Stimulated activated CD8-positive, alpha-beta memory T cell treated with anti-CD3 and anti-CD28 coated beads, Interleukin-12 subunit alpha, Interleukin-12 subunit beta, amount 100 ng/mL, for 4 hours (primary cell): ENCODE data around the gene LRRC8B.
A peak's percentile ranks its signal among the peaks of the same experiment; 100 is the strongest.
"Not testable (repeated sequence)": the region's sequence is repeated elsewhere in the genome, so short reads cannot be mapped to it uniquely, and the experiment has no call there.

Experiments
- DNase-seq: peaks from one replicate; pipeline ENCODE4 v3.0.0-alpha.2; 2020; ENCODE audit warnings: low read depth

LRRC8B gene

GRCh38 chr1:89525169-89525855 is 683 bp downstream of the LRRC8B start:
- DNase-seq, result peak; percentile 23

- DNase-seq, result no peak
Measured at GRCh38 chr1:89527256-89527655, 2.6 kb downstream of the LRRC8B start.

- no peak for DNase-seq
Measured at GRCh38 chr1:89527750-89528381, 3.2 kb downstream of the LRRC8B start.

GRCh38 chr1:89528382-89528780 is 3.8 kb downstream of the LRRC8B start:
- no peak for DNase-seq

GRCh38 chr1:89529196-89529595 is 4.6 kb downstream of the LRRC8B start:
- no peak for DNase-seq

GRCh38 chr1:89530444-89531089 is 5.9 kb downstream of the LRRC8B start:
- no peak for DNase-seq

- DNase-seq, result no peak
Measured at GRCh38 chr1:89531480-89532139, 7.0 kb downstream of the LRRC8B start.

- no peak for DNase-seq
Measured at GRCh38 chr1:89532228-89532627, 7.6 kb downstream of the LRRC8B start.

GRCh38 chr1:89532866-89533265 is 8.2 kb downstream of the LRRC8B start:
- DNase-seq, result no peak

GRCh38 chr1:89535537-89535936 is 10.9 kb downstream of the LRRC8B start:
- DNase-seq, result no peak

GRCh38 chr1:89536555-89537341 is 12.1 kb downstream of the LRRC8B start:
- no peak for DNase-seq

GRCh38 chr1:89538361-89538760 is 13.7 kb downstream of the LRRC8B start:
- no peak for DNase-seq

GRCh38 chr1:89539128-89539527 is 14.5 kb downstream of the LRRC8B start:
- DNase-seq, result no peak

- DNase-seq, result no peak
Measured at GRCh38 chr1:89540406-89540970, 15.9 kb downstream of the LRRC8B start.

- no peak for DNase-seq
Measured at GRCh38 chr1:89542345-89542744, 17.7 kb downstream of the LRRC8B start.

- not testable (repeated sequence) for DNase-seq
Measured at GRCh38 chr1:89543632-89544031, 19.0 kb downstream of the LRRC8B start.

- DNase-seq, result no peak
Measured at GRCh38 chr1:89545264-89546038, 20.8 kb downstream of the LRRC8B start.

- no peak for DNase-seq
Measured at GRCh38 chr1:89546082-89546889, 21.7 kb downstream of the LRRC8B start.

GRCh38 chr1:89546934-89547562 is 22.4 kb downstream of the LRRC8B start:
- no peak for DNase-seq
